ENCODE results near the gene YPEL2. TPM values are rescaled to one million over a fixed set of nuclear protein-coding genes. Genes with fewer than 3 reads are reported as not detected.

YPEL2 gene
- polyA plus RNA-seq, 1 of the 3 experiments (the other 2 are of a cell fraction) = 3.2 TPM

DNA sequence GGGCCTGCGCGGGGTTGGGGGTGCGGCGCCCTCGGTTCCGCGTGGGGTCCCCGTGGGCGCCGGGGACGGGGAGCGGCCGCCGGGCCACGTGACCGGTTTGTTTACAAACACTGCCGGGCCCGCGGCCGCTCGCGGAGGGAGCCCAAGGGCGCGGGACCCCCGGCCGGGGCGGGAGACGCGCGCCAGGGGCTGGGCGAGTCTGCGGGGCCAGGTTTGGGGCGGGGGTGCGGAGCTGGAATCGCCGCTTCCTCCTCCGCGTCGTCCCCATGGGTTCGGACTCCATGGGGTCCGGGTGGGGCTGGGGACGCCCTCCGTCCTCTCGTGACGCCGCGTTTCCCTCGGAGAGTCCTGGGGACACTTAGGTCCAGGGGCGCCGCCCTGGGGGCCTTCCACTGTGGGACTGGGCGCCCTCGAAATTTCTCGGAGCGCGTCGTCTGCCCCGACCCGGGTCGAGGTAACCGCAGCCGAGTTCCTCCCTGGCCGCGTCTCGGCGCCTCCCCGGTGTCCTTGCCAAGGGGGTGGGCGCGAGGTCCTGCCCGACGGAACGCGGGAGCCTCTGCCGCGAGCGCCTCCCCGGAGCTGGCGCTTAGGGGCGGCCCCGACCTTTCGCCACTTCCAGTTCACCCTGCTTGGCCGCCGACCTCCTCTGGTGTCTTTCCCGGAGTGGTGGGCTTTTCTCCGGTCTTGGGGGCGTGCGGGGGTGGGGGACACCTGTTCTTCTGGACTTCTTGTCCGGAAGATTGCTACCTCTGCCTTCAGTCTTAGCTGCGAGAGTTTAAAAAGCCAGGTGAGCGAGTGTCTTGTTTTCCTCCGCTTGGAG is 684 bp downstream of the YPEL2 start:
- TF ChIP-seq MEF2A (IDR thresholded peaks at IDR 0.05; ENCODE audit: borderline replicate concordance, low read depth) (no peak), POLR2AphosphoS5 (IDR thresholded peaks at IDR 0.05; ENCODE audit: low read depth, low read length) (no peak)
- TF ChIP-seq, protein P1, sequence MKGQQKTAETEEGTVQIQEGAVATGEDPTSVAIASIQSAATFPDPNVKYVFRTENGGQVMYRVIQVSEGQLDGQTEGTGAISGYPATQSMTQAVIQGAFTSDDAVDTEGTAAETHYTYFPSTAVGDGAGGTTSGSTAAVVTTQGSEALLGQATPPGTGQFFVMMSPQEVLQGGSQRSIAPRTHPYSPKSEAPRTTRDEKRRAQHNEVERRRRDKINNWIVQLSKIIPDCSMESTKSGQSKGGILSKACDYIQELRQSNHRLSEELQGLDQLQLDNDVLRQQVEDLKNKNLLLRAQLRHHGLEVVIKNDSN (IDR thresholded peaks at IDR 0.05; ENCODE audit: borderline replicate concordance, low read depth) = peak; percentile 72
- peak; percentile 78 for DNase-seq
- Histone ChIP-seq H2AFZ (ENCODE audit: low read depth) (peak overlapping the region; percentile 43; the same call in 1 of the 2 replicates), H3K79me2 (ENCODE audit: insufficient read depth) (peaks cover 35% of the 10 kb centered on the region), H3K9me3 (no peaks in the 10 kb centered on the region), H3K9ac (peak overlapping the region; percentile 73), H3K36me3 (replicated peaks in 1 of 2; ENCODE audit: control insufficient read depth in 1 of 2, insufficient read depth in 2 of 2, low read length in 1 of 2) (no peaks in the 10 kb centered on the region), H3F3A (replicated peaks; ENCODE audit: insufficient read depth) (peaks cover 15% of the 10 kb centered on the region), H3K27me3 (ENCODE audit: insufficient read depth) (no peaks in the 10 kb centered on the region), H3K9me2 (no peaks in the 10 kb centered on the region), H3K4me1 (ENCODE audit: control insufficient read depth in 1 of 2, insufficient read depth in 2 of 2, low read depth in 1 of 2, low read length in 1 of 2) (peaks cover 20 to 53% of the 10 kb centered on the region in 2 experiments), H4K20me1 (ENCODE audit: insufficient read depth) (peaks cover 14% of the 10 kb centered on the region; the same call in 1 of the 2 replicates), H3K4me2 (peak overlapping the region; percentile 84), H3K4me3 (ENCODE audit: low read depth in 2 of 2, low read length in 1 of 2) (peak overlapping the region; percentile 78 to 91), H3K27ac (ENCODE audit: low read depth in 2 of 2, low read length in 1 of 2) (peak overlapping the region in 1 of 2 experiments; percentile 73; a peak in 2 of 4 replicates)
- ChIA-PET CTCF (interaction anchor here (0.6 to 18.2 kb wide), 13 partner anchors 11 to 227 kb away, joined by 3 to 569 read pairs (median 5); no protein-coding TSS in a partner anchor), POLR2A (interaction anchor here (1.0 kb wide), 1 partner anchor 11 kb away, joined by 3 read pairs; no protein-coding TSS in a partner anchor)
- 6% methylated on average over 48 of the region's 90 CpGs for WGBS (ENCODE audit: low lambda C conversion rate)

GRCh38 chr17:59332749-59333377 is 1.4 kb downstream of the YPEL2 start:
- H3K4me3 ChIP-seq (ENCODE audit: low read depth in 2 of 2, low read length in 1 of 2) = peak overlapping the region; percentile 78 to 91
- H3K27me3 ChIP-seq (ENCODE audit: insufficient read depth) = no peaks in the 10 kb centered on the region
- H2AFZ ChIP-seq (ENCODE audit: low read depth) = peak overlapping the region; percentile 43; the same call in 1 of the 2 replicates
- CTCF ChIA-PET = interaction anchor here (0.6 to 18.2 kb wide), 14 partner anchors 10 to 226 kb away, joined by 3 to 569 read pairs (median 5); no protein-coding TSS in a partner anchor
- H3K9me3 ChIP-seq = no peaks in the 10 kb centered on the region
- H3K27ac ChIP-seq (ENCODE audit: low read depth in 2 of 2, low read length in 1 of 2) = peak overlapping the region in 1 of 2 experiments; percentile 31; a peak in 1 of 4 replicates
- TF ChIP-seq MXI1 (IDR thresholded peaks at IDR 0.05; ENCODE audit: low read depth, low read length) (no peak), GATA2 (CRISPR knock-in tag; IDR thresholded peaks at IDR 0.05) (peak; percentile 26; the same call in 1 of the 2 replicates)
- H3K9ac ChIP-seq = peak overlapping the region; percentile 73
- no peak for DNase-seq
- no peaks in the 10 kb centered on the region for H3K36me3 ChIP-seq (replicated peaks in 1 of 2; ENCODE audit: control insufficient read depth in 1 of 2, insufficient read depth in 2 of 2, low read length in 1 of 2)
- POLR2A ChIA-PET = interaction anchor here (1.0 kb wide), 1 partner anchor 10 kb away, joined by 3 read pairs; no protein-coding TSS in a partner anchor
- peaks cover 15 to 46% of the 10 kb centered on the region in 2 experiments for H3K4me1 ChIP-seq (ENCODE audit: control insufficient read depth in 1 of 2, insufficient read depth in 2 of 2, low read depth in 1 of 2, low read length in 1 of 2)
- 80% methylated on average over 14 of the region's 14 CpGs for WGBS (ENCODE audit: low lambda C conversion rate)
- H3F3A ChIP-seq (replicated peaks; ENCODE audit: insufficient read depth) = peaks cover 10% of the 10 kb centered on the region
- no peaks in the 10 kb centered on the region for H3K9me2 ChIP-seq
- H3K4me2 ChIP-seq = peak overlapping the region; percentile 84
- H4K20me1 ChIP-seq (ENCODE audit: insufficient read depth) = peaks cover 14% of the 10 kb centered on the region; the same call in 1 of the 2 replicates
- H3K79me2 ChIP-seq (ENCODE audit: insufficient read depth) = peaks cover 35% of the 10 kb centered on the region

DNA sequence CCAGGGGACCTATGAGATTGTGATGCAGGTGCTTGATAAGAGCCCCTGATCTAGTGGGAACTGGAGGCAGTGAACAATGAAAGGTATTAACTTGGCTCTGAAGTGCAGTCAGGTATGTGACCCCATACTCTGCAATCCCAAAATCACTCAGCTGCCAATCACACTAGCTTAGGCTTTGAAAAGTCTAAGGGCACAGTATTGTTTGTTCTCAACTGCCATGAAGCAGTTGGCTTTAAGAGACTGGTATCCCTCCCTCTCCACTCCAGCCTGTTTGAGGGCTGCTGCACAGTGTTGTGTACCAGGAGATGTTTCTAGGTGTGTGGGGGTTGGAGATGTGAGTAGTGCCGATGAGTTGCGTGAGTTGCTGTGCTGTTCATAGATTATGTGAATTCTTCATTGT is 2.4 kb downstream of the YPEL2 start:
- H3K4me1 ChIP-seq (ENCODE audit: control insufficient read depth in 1 of 2, insufficient read depth in 2 of 2, low read depth in 1 of 2, low read length in 1 of 2) = peaks cover 14 to 42% of the 10 kb centered on the region in 2 experiments; a peak in 3 of 4 replicates
- CTCF ChIA-PET = interaction anchor here (1.3 to 18.2 kb wide), 5 partner anchors 21 to 188 kb away, joined by 3 to 569 read pairs (median 6); no protein-coding TSS in a partner anchor
- no peak overlapping the region for H3K9ac ChIP-seq
- no peaks in the 10 kb centered on the region for H3K9me2 ChIP-seq
- no peak overlapping the region; a peak in 1 of 4 replicates for H3K4me3 ChIP-seq (ENCODE audit: low read depth in 2 of 2, low read length in 1 of 2)
- H3F3A ChIP-seq (replicated peaks; ENCODE audit: insufficient read depth) = peaks cover 10% of the 10 kb centered on the region
- no peaks in the 10 kb centered on the region for H3K9me3 ChIP-seq
- H3K79me2 ChIP-seq (ENCODE audit: insufficient read depth) = peaks cover 41% of the 10 kb centered on the region
- no peak for DNase-seq
- peaks cover 14% of the 10 kb centered on the region; the same call in 1 of the 2 replicates for H4K20me1 ChIP-seq (ENCODE audit: insufficient read depth)
- no peaks in the 10 kb centered on the region for H3K36me3 ChIP-seq (replicated peaks in 1 of 2; ENCODE audit: control insufficient read depth in 1 of 2, insufficient read depth in 2 of 2, low read length in 1 of 2)
- WGBS (ENCODE audit: low lambda C conversion rate) = 91% methylated on average over 2 of the region's 2 CpGs
- no peak overlapping the region for H2AFZ ChIP-seq (ENCODE audit: low read depth)
- no peaks in the 10 kb centered on the region for H3K27me3 ChIP-seq (ENCODE audit: insufficient read depth)
- H3K4me2 ChIP-seq = peak overlapping the region; percentile 84; the same call in 1 of the 2 replicates
- POLR2A ChIA-PET = interaction anchor here (0.6 kb wide), 1 partner anchor 46 kb away, joined by 3 read pairs; no protein-coding TSS in a partner anchor
- H3K27ac ChIP-seq (ENCODE audit: low read depth in 2 of 2, low read length in 1 of 2) = peak overlapping the region in 1 of 2 experiments; percentile 35; a peak in 2 of 4 replicates
- no peak for TF ChIP-seq FOXM1 (IDR thresholded peaks at IDR 0.05; ENCODE audit: low read depth)
- TF ChIP-seq, protein P2, sequence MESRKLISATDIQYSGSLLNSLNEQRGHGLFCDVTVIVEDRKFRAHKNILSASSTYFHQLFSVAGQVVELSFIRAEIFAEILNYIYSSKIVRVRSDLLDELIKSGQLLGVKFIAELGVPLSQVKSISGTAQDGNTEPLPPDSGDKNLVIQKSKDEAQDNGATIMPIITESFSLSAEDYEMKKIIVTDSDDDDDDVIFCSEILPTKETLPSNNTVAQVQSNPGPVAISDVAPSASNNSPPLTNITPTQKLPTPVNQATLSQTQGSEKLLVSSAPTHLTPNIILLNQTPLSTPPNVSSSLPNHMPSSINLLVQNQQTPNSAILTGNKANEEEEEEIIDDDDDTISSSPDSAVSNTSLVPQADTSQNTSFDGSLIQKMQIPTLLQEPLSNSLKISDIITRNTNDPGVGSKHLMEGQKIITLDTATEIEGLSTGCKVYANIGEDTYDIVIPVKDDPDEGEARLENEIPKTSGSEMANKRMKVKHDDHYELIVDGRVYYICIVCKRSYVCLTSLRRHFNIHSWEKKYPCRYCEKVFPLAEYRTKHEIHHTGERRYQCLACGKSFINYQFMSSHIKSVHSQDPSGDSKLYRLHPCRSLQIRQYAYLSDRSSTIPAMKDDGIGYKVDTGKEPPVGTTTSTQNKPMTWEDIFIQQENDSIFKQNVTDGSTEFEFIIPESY (IDR thresholded peaks at IDR 0.05; ENCODE audit: borderline replicate concordance, low read depth) = no peak
- TF ChIP-seq TCF12 (IDR thresholded peaks at IDR 0.05) = no peak
- no peak for TF ChIP-seq GATA2 (CRISPR knock-in tag; IDR thresholded peaks at IDR 0.05)
- no peak for TF ChIP-seq RXRA (IDR thresholded peaks at IDR 0.05; ENCODE audit: borderline replicate concordance, low read depth)
- TF ChIP-seq, protein P3, sequence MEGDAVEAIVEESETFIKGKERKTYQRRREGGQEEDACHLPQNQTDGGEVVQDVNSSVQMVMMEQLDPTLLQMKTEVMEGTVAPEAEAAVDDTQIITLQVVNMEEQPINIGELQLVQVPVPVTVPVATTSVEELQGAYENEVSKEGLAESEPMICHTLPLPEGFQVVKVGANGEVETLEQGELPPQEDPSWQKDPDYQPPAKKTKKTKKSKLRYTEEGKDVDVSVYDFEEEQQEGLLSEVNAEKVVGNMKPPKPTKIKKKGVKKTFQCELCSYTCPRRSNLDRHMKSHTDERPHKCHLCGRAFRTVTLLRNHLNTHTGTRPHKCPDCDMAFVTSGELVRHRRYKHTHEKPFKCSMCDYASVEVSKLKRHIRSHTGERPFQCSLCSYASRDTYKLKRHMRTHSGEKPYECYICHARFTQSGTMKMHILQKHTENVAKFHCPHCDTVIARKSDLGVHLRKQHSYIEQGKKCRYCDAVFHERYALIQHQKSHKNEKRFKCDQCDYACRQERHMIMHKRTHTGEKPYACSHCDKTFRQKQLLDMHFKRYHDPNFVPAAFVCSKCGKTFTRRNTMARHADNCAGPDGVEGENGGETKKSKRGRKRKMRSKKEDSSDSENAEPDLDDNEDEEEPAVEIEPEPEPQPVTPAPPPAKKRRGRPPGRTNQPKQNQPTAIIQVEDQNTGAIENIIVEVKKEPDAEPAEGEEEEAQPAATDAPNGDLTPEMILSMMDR (IDR thresholded peaks at IDR 0.05) = no peak
- no peak for TF ChIP-seq TAF1 (IDR thresholded peaks at IDR 0.05; ENCODE audit: borderline replicate concordance, low read depth, low read length)
- no peak for TF ChIP-seq MEF2A (IDR thresholded peaks at IDR 0.05; ENCODE audit: borderline replicate concordance, low read depth)
- no peak for TF ChIP-seq CHD2 (IDR thresholded peaks at IDR 0.05; ENCODE audit: low read length, partially characterized antibody)

Data from SK-N-SH (cell line).